Stimulated activated CD4-positive, alpha-beta T cell treated with anti-CD3 and anti-CD28 coated beads, TNF-alpha, amount 100 ng/mL, for 48 hours (primary cell): ENCODE results near the gene RPS6KA3.
"Not testable (repeated sequence)": the region's sequence is repeated elsewhere in the genome, so short reads cannot be mapped to it uniquely, and the experiment has no call there.

Experiments
- DNase-seq, 3 donors: peaks; one replicate each; pipeline ENCODE4 v3.0.0-alpha.2; 2020; ENCODE audit warnings: low read depth in 3 of 3

Gene RPS6KA3

DNA sequence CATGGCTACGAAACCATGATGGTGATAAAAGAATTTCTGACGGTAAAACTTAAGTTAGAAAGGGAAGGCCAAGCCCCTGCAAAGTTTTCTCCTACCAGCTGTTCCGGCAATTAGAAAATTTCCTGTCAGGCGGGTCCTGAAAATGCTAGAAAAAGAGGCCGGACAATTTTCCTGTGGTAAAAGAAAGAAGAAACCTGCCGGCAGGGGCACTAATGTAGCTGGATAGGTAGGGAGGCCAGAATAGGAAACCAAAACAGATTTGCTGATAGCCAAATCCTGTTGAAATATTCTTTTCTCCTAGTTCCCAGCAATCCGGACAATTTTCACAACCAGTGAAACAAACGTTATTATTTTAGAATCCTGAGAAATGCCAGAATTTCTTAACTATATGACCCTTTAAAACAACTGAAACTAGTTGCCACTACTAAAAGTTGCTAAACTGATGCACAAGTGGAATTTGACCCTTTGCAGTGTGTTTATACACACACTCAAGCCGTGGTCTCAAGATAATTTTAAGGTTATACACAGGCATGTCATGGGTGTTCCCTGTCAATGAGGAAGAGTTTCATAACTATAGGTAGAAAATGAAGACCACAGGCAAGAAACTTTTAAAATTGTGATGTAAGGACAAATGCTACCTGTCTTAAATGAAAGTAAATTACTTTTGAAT is 47.7 kb downstream of the RPS6KA3 start:
- DNase-seq = no peak

DNA sequence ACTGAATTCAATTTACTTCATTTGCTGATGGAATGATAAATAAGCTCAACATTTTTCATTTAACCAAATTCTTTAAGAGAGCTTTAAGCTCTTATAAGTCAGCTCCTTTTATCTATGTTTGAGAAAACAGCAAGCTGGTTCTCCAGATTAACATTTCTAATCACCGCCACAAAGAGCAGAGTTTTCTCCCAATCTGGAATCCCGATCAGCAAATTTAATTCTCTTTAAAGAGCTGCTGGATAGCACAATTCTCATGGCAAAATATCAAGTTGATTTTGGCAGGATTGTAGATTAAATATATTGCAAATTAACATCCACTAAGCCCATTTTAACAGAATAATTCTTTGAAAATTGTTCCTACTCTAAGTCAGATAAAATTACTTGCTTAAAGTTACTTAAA is 48.8 kb downstream of the RPS6KA3 start:
- DNase-seq = no peak

DNA sequence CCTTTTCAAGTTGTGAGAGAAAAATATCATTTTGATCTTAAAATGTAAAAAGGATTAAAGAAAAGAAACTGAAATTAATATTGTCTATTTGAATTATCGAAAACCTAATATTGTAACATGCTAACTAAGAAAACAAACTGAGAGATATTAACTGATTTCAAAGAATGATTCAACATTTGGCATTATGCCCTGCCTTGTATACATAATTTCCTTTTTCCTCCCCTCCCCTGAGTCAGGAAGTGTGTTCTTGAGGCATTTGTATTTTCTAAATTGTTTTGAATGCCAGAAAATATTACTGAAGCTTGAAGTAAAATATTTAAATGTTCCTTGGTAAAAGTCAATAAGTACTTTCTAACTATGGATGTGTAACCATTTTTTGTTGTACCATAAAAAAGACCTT is 49.4 kb downstream of the RPS6KA3 start:
- no peak for DNase-seq

GRCh38 chrX:20215565-20215964 is 51.1 kb downstream of the RPS6KA3 start:
- no peak for DNase-seq

- no peak for DNase-seq
These were observed 54.1 kb downstream of the RPS6KA3 start for GRCh38 chrX:20212486-20213089.

DNA sequence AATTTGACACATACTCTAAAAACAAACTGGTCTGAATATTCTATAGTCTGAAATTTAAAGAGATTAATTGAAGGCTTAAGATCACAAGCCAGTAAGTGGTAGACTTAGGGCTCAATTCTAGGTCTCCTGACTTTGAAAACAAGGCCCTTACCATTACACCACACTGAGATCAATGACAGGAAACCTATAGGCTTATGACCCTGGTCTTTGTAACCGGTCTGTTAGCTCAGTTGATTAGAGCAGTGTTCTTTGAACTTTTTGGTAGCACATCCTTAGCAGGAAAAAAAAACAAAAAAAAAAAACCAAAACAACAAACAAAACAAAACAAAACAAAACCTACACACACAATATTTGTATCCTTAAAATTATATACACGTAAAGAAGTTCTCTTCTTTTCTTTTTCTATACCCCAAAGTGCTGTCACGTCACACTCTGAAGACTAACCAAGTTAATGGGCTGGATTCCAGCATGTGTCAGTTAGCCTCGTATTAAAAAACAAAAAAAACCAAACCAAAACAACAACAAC is 55.4 kb downstream of the RPS6KA3 start:
- DNase-seq = no peak

DNA sequence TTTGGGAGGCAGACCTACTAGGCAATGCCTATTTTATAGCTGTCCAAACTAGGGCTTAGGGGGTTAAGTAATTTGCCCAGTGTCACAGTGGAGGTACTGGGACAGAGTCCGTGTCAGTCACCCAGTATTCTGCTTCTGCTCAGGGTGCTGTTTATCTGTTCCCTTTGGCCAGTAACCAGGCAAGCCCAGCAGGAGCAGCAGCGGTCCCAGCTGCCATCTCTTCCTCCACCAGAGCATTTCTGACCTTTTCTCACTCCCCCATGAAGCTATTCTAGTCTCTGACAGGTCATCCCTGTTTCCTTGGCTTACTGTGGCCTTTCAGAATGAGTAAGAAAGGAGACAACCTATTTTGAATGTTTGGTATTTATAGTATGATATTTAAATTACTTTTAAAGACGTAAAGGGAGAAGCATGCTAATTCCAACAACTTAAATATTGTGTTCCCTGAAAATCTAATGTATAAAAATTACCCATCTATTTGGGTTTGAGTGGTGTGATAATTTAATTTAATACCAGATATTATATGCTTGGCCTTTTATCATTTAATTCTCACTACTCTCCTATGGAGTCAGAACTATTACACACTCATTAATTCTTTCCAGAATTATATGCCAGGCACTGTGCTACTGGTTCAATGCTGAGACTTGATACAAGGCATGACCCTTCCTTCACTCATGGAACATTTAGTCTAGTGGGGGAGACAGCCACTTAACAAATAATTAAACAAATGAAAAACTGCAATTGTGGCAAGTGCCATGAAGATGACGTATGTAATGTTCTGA is 60.6 kb downstream of the RPS6KA3 start:
- DNase-seq = no peak

- no peak for DNase-seq
These were observed 62.4 kb downstream of the RPS6KA3 start for GRCh38 chrX:20204351-20204750.

DNA sequence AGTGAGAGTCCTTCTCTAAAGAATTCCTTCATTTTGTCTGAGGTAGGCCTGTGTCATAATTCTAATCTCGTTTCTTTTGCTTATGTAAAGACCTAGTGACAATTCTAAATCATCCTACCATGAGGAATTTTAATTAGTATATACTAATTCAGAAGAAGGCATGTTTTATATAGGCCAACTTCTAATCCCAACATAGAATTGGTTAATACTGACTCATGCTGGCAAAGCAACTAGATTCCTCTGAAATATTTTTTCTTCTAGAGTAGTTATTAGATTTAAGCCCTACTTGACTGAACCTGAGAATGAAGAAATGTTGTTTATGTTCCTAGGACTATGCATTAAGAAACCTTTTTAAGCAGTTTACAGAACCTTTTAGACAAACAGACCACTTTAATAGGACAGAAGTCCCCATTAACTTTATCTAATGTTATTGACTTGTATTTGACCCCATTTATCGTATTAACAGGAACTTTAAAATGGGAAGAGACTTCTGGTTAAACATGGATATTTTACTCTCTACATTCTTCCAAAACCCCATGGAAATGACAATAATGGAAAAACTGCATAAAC is 69.0 kb downstream of the RPS6KA3 start:
- DNase-seq = no peak

DNA sequence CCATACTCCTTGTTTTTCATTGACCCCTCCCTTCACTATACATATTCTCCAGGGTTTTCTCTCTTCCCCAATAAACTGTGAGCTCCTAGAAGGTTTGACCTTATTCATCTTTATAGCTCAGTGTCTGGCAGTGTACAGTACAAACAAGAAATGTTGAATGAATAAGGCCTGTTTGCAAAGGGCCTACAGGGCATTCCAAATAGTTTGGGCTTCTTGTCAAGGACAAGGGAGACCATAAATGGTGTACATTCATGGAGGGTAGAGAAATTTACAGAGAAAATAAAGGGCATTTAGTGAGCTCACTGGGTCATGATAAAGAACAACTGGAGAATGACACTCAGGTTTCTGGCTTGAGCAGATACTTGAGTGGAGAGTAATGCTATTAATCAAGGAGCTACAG is 77.5 kb downstream of the RPS6KA3 start:
- no peak for DNase-seq

DNA sequence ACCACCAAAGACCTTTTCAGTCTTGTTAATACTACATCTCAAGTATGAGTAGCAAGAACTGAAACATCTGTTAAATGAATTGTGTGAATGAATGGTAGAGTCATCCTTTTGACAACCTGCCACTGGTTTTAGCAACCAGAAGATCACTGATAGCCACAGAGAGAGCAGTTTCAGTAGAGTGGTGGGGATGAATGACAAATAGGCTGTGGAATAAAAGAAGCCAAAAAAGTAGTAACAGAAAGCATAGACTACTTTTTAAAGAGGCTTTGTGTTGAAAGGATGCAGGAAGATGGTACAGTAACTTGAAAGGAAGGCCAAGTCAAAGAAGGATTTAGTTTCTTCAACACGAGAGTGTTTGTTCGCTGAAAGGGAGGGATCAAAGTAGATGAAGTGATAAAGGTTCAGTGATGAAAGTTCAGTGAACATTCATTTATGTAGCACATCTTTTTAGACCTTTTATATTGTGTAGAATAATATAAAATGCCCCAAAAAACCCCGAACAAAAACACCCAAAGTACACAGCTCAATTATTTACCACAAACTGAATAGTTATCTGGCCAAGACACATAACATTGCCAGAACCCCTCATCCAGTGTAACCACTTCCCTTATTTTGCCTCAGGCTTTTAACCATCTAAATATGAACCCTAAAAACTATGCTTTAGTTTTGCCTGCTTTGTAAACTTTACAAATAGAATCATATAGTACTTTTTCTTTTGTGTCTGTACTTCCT is 84.9 kb downstream of the RPS6KA3 start:
- no peak for DNase-seq

DNA sequence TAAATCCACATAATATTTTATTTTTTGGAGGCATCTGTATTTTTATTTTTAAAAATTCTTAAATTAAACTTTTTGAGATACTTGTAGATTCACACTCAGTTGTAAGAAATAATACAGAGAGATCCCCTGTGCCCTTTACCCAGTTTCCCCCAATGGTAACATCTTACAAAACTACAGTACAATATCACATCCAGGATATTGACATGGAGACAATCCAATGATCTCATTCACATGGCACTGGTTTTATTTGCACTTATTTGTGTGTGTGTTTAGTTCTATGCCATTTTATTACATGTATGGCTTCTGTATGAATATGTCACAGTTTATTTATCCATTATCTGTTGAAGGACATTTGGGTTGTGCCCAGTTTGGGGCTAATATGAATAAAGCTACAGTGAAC is 89.6 kb downstream of the RPS6KA3 start:
- no peak for DNase-seq

DNA sequence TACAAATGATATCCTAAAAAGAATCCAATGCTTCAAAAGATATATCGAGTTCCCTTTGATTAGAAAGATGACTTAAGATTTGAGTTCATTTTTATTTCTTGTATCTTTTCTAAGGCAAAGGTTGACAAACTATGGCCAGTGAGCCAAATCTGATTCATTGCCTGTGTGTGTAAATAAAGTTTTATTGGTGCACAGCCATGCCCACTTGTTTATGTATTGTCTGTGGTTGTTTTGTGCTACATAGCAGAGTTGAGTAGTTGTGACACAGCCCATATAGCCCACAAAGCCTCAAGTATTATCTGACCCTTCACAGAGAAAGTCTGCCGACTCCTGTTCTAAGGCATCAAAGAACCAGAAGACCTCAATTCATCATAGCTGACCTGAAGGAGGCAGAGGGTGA is 92.9 kb downstream of the RPS6KA3 start:
- no peak for DNase-seq

DNA sequence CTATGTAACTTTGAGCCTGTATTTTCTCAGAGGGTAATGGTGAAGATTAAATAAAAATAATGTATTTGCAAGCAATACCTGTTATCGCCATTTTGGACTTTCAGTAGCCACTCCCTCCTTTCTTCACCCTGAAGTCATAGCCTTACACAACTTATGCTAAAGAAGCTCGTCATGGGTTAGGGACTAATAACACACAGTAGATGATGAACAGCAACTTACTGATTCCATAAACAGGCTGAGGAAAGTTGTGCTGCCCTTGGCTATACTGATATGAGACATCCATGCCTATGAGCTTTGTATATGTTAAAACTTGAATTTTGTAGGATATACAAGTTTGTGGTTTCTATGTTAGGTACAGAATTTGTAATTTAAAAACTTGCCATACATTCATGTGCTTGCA is 93.4 kb downstream of the RPS6KA3 start:
- no peak for DNase-seq

- no peak for DNase-seq
These were observed 94.8 kb downstream of the RPS6KA3 start for GRCh38 chrX:20171887-20172286.

DNA sequence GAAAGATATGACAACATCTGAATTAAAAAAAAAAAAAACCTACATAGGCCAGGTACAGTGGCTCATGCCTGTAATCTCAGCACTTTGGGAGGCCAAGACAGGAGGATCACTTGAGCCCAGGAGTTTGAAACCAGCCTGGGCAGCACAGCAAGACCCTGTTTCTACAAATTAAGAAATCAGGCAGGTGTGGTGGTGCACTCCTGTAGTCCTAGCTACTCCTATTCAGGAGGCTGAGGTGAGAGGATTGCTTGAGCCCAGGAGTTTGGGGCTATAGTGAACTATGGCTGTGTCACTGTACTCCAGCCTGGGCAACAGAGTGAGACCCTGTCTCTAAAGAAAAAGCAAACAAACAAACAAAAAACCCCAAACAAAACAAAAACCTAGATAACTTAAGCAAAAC is 104.2 kb downstream of the RPS6KA3 start:
- DNase-seq = not testable (repeated sequence)

GRCh38 chrX:20159797-20160385 is 106.8 kb downstream of the RPS6KA3 start:
- no peak for DNase-seq

DNA sequence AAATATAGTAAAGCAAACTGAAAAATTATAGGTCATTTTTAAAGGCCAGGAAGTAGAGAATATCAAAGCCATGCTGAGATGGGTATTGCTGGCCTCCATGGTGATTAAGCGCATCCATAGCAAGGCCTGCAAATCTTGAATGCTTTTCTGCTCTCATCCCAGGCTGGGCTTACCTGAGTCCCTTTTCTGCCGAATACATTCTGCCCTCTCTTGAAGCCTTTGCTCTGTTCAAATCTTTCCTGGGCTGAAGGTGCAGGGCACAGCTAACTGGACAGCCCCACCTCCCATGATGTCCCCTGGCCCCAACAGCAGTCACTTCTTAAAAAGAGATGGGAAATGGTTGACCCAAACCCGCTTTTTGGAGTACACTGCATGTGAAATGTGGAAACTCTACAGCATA is 115.0 kb downstream of the RPS6KA3 start:
- no peak for DNase-seq

DNA sequence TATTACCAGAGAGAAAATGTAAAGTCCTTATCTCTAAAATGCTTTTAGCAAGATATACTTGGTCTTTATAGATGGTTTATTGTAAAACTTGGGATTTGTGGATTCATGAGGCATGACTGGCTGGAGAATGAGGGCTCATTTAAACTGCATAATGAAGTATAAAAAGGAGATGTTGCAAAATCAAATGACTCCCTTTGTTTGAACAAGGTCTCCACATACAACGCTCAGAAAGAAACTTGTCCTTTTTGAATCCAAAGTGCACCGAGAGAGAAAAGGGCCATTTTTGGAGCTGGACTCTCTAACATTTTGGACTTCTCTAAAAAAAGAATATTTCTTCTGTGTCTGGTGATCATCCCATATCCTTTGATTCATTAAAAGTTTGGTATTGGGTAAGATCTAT is 117.4 kb downstream of the RPS6KA3 start:
- DNase-seq = no peak

DNA sequence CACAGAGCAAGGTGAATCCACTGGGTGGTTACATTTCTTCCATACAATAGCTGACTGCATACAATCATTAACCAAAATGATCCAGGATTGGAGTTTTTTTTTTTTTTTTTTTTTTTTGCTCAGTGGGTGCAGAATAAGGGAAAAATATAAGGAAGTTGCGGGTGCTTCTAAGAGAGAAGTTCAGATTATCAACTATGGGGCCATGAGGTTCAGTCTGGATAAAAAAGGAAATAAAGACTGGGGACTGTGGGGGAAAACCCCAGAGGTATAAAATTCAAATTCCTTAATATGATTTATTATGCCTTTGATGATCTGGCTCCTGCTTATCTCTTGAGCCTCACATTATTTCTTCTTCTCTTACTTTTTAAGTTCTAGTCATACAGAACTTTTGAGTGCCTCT is 119.1 kb downstream of the RPS6KA3 start:
- DNase-seq = no peak

DNA sequence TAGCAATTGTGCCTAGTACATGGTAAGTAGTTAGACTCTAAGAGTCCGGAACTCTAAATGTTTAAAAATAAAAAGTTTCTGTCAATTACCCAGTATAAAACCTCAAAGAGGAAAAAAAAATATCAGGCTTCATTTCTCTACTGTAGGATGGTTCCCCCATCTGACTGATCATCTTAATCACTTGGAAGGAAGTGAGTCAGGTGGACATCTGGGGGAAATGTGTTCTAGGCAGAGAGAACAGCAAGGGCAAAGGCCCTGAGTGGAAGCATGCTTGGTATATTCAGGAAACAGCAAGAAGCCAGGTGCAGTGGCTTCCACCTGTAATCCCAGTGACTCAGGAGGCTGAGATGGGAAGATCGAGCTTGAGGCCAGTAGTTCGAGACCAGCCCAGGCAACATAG is 122.2 kb downstream of the RPS6KA3 start:
- peak in 1 of 3 donors; percentile 4 for DNase-seq
